ENCODE data around the gene MYO3A.

The MYO3A gene

GRCh38 chr10:26249681-26250080 is 315.7 kb downstream of the MYO3A start:
- TF ChIP-seq, protein P1, sequence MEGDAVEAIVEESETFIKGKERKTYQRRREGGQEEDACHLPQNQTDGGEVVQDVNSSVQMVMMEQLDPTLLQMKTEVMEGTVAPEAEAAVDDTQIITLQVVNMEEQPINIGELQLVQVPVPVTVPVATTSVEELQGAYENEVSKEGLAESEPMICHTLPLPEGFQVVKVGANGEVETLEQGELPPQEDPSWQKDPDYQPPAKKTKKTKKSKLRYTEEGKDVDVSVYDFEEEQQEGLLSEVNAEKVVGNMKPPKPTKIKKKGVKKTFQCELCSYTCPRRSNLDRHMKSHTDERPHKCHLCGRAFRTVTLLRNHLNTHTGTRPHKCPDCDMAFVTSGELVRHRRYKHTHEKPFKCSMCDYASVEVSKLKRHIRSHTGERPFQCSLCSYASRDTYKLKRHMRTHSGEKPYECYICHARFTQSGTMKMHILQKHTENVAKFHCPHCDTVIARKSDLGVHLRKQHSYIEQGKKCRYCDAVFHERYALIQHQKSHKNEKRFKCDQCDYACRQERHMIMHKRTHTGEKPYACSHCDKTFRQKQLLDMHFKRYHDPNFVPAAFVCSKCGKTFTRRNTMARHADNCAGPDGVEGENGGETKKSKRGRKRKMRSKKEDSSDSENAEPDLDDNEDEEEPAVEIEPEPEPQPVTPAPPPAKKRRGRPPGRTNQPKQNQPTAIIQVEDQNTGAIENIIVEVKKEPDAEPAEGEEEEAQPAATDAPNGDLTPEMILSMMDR (IDR thresholded peaks at IDR 0.05; ENCODE audit: control insufficient read depth, insufficient read depth, low read depth, low read length, missing control alignments) = no peak

DNA sequence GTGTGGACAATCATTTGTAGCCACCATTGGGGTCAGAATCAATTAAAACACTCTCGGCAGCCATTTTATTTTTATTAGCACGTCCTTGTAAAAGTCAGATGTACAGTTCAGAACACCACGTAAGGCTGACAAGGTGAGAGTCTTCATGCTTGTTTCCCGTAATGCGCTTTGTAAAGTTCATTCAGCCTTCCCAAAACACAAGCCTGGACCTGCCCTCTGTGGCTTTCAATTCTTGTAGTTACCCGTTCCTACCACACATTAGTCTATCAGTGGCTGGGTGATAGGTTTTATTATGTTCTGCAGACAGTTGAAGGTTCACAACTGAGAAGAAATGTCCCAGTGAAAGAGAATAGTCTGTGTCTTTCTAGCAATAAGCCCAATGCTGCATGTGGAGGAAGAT is 317.9 kb downstream of the MYO3A start:
- DNase-seq (ENCODE audit: low read depth) = no peak
- TF ChIP-seq, protein P1 (IDR thresholded peaks at IDR 0.05; ENCODE audit: control insufficient read depth, insufficient read depth, low read depth, low read length, missing control alignments) = no peak
- H3K4me3 ChIP-seq (ENCODE audit: control insufficient read depth, low read depth, low read length) = no peak overlapping the region

More at GRCh38 chr10:26249681-26250080, 315.7 kb downstream of the MYO3A start:
- DNase-seq (ENCODE audit: low read depth) = no peak
- H3K4me3 ChIP-seq (ENCODE audit: control insufficient read depth, low read depth, low read length) = no peak overlapping the region

DNA sequence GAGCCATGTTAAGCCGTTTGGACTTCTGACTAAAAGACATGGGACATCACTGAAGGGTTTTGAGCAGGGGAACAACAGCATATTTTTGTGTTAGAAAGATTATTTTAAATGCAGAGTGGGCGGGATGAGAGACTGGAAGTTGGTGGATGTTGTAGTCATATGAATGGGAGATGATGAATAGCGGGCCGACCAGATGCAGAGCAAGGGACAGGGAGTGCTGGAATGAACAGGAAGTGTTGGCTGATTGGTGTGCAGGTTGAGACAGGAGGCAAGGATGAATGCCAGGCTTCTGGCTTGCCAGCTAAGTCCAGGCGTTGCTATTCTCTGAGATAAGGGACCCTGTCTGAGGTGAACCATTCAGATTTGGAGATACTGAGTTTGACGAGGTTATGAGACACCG is 320.6 kb downstream of the MYO3A start:
- H3K4me3 ChIP-seq (ENCODE audit: control insufficient read depth, low read depth, low read length) = no peak overlapping the region
- TF ChIP-seq, protein P1 (IDR thresholded peaks at IDR 0.05; ENCODE audit: control insufficient read depth, insufficient read depth, low read depth, low read length, missing control alignments) = no peak
- no peak for DNase-seq (ENCODE audit: low read depth)

GRCh38 chr10:26259341-26259740 is 325.3 kb downstream of the MYO3A start:
- DNase-seq (ENCODE audit: low read depth) = no peak
- no peak overlapping the region for H3K4me3 ChIP-seq (ENCODE audit: control insufficient read depth, low read depth, low read length)
- TF ChIP-seq, protein P1 (IDR thresholded peaks at IDR 0.05; ENCODE audit: control insufficient read depth, insufficient read depth, low read depth, low read length, missing control alignments) = no peak
